Astrocyte of the spinal cord (primary cell): ENCODE data around the gene PTPRO.

Source experiments
- DNase-seq: peaks from one replicate; pipeline ENCODE4 v3.0.0; 2011; ENCODE audit warnings: low read depth, low spot score
- H3K4me3 ChIP-seq: 2 replicates; pipeline ENCODE4 v1.5.1; 2011; ENCODE audit warnings: low read depth, mild to moderate bottlenecking, low read length, moderate library complexity
- in situ Hi-C: cut with HindIII; loops from 2 replicates; pipeline ENCODE4 v1.10.0; 2017; ENCODE audit warnings: low sequenced_read_pairs
- TF ChIP-seq, protein P1 (sequence below): IDR thresholded peaks from 2 replicates; pipeline ENCODE4 v1.5.1; 2012; ENCODE audit warnings: low read depth, mild to moderate bottlenecking, low read length, inconsistent platforms

Gene PTPRO

DNA sequence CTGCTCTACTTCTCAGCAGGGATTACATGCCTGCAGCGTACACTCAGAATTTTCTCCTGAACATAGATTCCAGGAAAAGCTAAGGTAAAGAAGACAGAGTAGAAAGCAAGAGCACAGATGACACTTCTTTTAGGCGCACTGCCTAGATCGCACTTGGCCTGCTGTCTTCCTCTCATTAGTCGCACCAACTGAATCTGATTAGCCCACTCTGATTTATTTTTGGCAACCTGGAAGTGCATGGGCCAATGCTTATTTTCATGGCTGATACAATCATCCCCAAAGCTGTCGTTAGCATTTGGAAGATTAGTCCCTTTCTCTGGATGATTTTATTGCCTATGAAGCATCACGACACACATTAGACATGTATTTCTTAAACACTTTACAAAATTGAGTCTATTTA is 152.5 kb downstream of the PTPRO start:
- no peak overlapping the region for H3K4me3 ChIP-seq
- DNase-seq, result no peak
- TF ChIP-seq, protein P1, sequence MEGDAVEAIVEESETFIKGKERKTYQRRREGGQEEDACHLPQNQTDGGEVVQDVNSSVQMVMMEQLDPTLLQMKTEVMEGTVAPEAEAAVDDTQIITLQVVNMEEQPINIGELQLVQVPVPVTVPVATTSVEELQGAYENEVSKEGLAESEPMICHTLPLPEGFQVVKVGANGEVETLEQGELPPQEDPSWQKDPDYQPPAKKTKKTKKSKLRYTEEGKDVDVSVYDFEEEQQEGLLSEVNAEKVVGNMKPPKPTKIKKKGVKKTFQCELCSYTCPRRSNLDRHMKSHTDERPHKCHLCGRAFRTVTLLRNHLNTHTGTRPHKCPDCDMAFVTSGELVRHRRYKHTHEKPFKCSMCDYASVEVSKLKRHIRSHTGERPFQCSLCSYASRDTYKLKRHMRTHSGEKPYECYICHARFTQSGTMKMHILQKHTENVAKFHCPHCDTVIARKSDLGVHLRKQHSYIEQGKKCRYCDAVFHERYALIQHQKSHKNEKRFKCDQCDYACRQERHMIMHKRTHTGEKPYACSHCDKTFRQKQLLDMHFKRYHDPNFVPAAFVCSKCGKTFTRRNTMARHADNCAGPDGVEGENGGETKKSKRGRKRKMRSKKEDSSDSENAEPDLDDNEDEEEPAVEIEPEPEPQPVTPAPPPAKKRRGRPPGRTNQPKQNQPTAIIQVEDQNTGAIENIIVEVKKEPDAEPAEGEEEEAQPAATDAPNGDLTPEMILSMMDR, result no peak
- in situ Hi-C loops, result no loop called here

DNA sequence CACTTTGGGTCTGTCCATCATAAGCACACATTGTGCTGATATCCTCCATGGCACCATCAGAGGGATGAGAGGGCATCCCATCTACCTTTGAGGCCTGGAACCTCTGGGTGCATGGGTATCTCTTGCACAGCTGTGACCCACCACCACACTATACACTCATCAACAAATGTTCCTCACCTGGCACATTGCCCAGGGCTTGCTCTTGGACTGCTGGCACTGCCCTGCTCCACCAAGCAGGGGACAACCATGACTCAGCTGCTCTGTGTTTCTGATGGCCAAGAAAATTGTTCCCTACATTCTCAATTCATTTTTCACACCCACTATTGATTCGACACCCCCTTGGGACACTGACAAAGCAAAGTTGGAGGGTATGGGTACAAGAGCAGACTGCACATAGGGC is 155.5 kb downstream of the PTPRO start:
- DNase-seq, result no peak
- H3K4me3 ChIP-seq, result no peak overlapping the region
- in situ Hi-C loops, result no loop called here
- TF ChIP-seq, protein P1, result no peak

DNA sequence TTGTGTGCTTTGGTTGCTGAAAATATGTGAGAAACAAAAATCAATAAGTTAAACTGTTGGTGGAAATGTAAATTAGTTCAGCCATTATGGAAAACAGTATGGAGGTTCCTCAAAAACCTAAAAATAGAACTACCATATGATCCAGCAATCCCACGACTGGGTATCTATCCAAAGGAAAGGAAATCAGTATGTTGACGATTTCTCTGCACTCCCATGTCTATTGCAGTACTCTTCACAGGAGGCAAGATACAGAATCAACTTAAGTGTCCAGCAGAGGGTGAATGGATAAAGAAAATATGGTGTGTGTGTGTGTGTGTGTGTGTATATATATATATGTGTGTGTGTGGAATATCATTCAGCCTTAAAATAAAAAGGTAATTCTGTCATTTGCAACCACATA is 159.5 kb downstream of the PTPRO start:
- TF ChIP-seq, protein P1, result no peak

DNA sequence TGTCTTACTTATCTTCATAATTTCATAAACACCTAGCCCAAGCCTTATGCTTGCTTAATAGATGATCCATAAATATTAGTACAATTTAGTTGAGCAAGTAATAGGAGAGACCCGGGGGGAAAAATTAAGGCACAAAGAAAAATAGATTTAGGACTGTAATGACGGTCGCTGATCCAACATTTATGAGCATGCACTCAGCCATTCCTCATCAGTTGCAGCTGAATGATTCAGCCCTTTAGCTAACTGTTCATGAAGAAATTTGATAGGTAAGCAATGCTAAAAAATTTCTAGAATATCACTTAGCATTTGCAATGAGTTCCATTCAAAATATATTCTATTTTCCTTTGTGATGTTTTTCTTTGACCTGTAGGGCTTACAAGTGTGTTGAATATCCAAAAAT is 163.2 kb downstream of the PTPRO start:
- no peak for DNase-seq
- TF ChIP-seq, protein P1, result no peak
- in situ Hi-C loops, result no loop called here
- H3K4me3 ChIP-seq, result no peak overlapping the region

More for the DNA sequence above, 159.5 kb downstream of the PTPRO start:
- DNase-seq, result no peak
- H3K4me3 ChIP-seq, result no peak overlapping the region
- in situ Hi-C loops, result no loop called here

DNA sequence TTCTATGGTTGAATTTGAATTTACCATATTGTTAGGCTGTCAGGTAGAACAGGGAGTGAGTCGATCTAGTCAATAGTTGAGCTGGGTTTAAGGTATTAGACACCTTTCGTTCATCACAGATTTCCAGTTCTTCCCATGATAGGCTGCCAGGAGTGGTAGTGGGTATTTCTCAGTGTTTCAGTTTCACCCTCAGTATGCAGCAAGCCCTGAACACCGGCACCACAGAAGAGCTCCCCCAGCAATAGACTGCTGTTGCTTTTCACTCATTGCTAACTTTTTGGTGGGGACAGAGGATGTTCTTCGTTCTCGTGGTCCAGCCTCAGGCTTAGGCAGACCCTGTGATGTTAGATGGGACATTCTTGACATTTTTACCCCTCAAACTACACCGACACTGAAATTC is 164.6 kb downstream of the PTPRO start:
- no peak overlapping the region for H3K4me3 ChIP-seq
- in situ Hi-C loops, result no loop called here
- DNase-seq, result no peak
- TF ChIP-seq, protein P1, result no peak

DNA sequence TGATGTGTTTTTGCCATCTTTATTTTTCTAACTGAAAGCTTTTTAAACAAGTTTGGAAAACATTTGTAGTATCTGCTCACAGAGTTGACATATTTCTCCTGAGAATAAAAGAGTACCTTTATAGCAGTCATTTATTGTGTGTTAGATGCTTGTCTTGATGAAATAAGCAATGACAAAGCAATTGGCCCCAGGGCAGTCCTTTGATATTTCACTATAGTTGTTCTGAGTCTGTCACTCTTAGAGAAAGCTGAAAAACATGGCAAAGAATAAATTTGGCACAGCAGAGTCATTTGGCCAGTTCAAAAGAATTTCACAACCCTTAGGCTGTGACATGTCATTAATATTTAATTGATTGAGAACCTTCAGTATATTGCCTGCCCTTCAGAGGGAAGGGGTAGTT is 166.2 kb downstream of the PTPRO start:
- H3K4me3 ChIP-seq, result no peak overlapping the region
- in situ Hi-C loops, result no loop called here
- no peak for DNase-seq
- TF ChIP-seq, protein P1, result no peak
